Lower leg skin (tissue), 3 donors: Measurements from ENCODE around the gene HBD.

Source experiments
- POLR2A ChIP-seq, 2 donors: fragments of 450-650 bp; IDR thresholded peaks; one replicate each; pipeline ENCODE4 v1.6.1; 2016 to 2017; ENCODE audit warnings: antibody characterized with exemption in 2 of 2, mild to moderate bottlenecking in 1 of 2, moderate library complexity in 1 of 2
- TF ChIP-seq, protein P1 (sequence below), 3 donors: fragments of 450-650 bp; IDR thresholded peaks; one replicate each; pipeline ENCODE4 v1.5.1; 2016; ENCODE audit warnings: antibody characterized with exemption in 3 of 3, mild to moderate bottlenecking in 3 of 3, moderate library complexity in 2 of 3

DNA sequence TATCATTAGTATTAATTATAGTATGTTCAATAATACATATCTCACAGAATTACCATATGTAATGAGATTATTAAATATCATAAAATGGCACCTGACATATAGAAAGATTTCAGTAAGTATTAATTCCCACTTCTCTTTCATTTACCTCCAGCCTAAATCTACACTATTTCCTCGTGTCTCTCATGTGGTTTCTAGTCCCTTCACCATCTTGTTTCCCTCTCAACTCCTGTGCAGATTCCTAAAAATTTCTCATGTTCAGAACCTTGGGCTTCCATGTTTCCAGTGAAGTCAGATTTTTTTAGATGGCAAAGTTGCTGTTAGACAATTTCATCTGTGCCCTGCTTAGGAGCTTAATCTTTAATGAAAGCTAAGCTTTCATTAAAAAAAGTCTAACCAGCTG, 49.6 kb upstream of the HBD start:
- TF ChIP-seq, protein P1, sequence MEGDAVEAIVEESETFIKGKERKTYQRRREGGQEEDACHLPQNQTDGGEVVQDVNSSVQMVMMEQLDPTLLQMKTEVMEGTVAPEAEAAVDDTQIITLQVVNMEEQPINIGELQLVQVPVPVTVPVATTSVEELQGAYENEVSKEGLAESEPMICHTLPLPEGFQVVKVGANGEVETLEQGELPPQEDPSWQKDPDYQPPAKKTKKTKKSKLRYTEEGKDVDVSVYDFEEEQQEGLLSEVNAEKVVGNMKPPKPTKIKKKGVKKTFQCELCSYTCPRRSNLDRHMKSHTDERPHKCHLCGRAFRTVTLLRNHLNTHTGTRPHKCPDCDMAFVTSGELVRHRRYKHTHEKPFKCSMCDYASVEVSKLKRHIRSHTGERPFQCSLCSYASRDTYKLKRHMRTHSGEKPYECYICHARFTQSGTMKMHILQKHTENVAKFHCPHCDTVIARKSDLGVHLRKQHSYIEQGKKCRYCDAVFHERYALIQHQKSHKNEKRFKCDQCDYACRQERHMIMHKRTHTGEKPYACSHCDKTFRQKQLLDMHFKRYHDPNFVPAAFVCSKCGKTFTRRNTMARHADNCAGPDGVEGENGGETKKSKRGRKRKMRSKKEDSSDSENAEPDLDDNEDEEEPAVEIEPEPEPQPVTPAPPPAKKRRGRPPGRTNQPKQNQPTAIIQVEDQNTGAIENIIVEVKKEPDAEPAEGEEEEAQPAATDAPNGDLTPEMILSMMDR (IDR thresholded peaks at IDR 0.05), result no peak
- TF ChIP-seq POLR2A (IDR thresholded peaks at IDR 0.05), result no peak
